ENCODE measurements around the gene CLIP4. TPM values are rescaled to one million over a fixed set of nuclear protein-coding genes. Genes with fewer than 3 reads are reported as not detected.
A peak's percentile ranks its signal among the peaks of the same experiment; 100 is the strongest.

CLIP4 gene
- total RNA-seq, 3 donors from 2014 or later (not counting 1 experiment from before 2014, with no cell fraction given), result 56.8 to 88.0 (median 72.6) TPM

DNA sequence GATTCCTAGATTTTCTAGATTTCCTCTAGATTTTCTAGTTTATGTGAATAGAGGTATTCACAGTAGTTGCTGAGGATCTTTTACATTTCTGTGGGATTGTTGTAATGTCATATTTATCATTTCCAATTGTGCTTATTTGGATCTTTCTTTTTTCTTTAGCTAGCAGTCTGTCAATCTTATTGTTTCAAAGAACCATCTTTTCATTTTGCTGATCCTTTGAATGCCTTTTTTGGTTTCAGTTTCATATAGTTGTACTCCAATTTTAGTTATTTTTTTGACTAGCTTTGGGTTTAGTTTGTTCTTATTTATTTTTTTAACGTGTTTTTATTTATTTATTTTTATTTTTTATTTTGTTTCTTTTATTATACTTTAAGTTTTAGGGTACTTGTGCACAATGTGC lies 24.5 kb downstream of the CLIP4 start:
- peaks cover 29% of the 10 kb centered on the region for H3K36me3 ChIP-seq (ENCODE audit: control insufficient read depth, insufficient read depth, low read length)

DNA sequence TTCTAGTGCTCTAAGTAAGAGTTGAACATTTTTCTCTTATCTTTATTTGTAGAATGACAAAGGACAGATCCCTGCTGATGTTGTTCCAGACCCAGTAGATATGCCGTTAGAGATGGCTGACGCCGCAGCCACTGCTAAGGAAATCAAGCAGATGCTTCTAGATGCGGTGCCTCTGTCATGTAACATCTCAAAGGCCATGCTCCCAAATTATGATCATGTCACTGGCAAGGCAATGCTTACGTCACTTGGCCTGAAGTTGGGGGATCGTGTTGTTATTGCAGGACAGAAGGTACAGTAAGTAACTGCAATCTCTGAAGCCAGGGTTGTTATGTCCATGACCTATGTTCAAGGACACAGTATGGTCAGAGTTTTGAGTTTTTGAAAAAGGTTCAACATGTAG lies 28.4 kb downstream of the CLIP4 start:
- H3K27ac ChIP-seq (ENCODE audit: low read length), result no peak overlapping the region
- Mint-ChIP-seq H3K27me3 (ENCODE audit: low read depth in 2 of 2) (no peaks in the 10 kb centered on the region), H3K9me3 (no peaks in the 10 kb centered on the region), H3K27ac (no peak overlapping the region), H3K36me3 (peaks cover 36% of the 10 kb centered on the region), H3K4me3 (no peak overlapping the region), H3K4me1 (peaks cover 27% of the 10 kb centered on the region in 2 donors)
- ATAC-seq (no peak), DNase-seq (no peak)
- H3K9me3 ChIP-seq (ENCODE audit: control insufficient read depth, insufficient read depth, low read length), result no peaks in the 10 kb centered on the region
- H3K4me1 ChIP-seq (ENCODE audit: control insufficient read depth, insufficient read depth, low read length), result no peaks in the 10 kb centered on the region
- no peaks in the 10 kb centered on the region for H3K27me3 ChIP-seq (ENCODE audit: control insufficient read depth, insufficient read depth, low read length)
- peaks cover 35% of the 10 kb centered on the region for H3K36me3 ChIP-seq (ENCODE audit: control insufficient read depth, insufficient read depth, low read length)
- intact Hi-C loops (cut with micrococcal nuclease), result no loop called here
- WGBS (ENCODE audit: insufficient coverage), result 99% methylated on average over 6 of the region's 6 CpGs
- no peak for TF ChIP-seq CTCF (IDR thresholded peaks at IDR 0.05)
- no peak overlapping the region for H3K4me3 ChIP-seq (ENCODE audit: low read length)

More for the DNA sequence above, 24.5 kb downstream of the CLIP4 start:
- H3K9me3 Mint-ChIP-seq, result no peaks in the 10 kb centered on the region
- Histone ChIP-seq H3K27me3 (ENCODE audit: control insufficient read depth, insufficient read depth, low read length) (no peaks in the 10 kb centered on the region), H3K9me3 (ENCODE audit: control insufficient read depth, insufficient read depth, low read length) (no peaks in the 10 kb centered on the region), H3K27ac (ENCODE audit: low read length) (no peak overlapping the region), H3K4me3 (ENCODE audit: low read length) (no peak overlapping the region), H3K4me1 (ENCODE audit: control insufficient read depth, insufficient read depth, low read length) (no peaks in the 10 kb centered on the region)
- peak overlapping the region in 1 of 2 donors; percentile 45 for H3K27ac Mint-ChIP-seq
- whole genome bisulfite sequencing (ENCODE audit: insufficient coverage), result no CpG with 5 or more reads among the region's 1 CpG
- TF ChIP-seq CTCF (IDR thresholded peaks at IDR 0.05), result no peak
- ATAC-seq, result no peak
- DNase-seq, result no peak
- no peak overlapping the region for H3K4me3 Mint-ChIP-seq
- H3K4me1 Mint-ChIP-seq, result peaks cover 35 to 41% of the 10 kb centered on the region in 2 donors
- intact Hi-C loops (cut with micrococcal nuclease), result no loop called here
- H3K27me3 Mint-ChIP-seq (ENCODE audit: low read depth in 2 of 2), result no peaks in the 10 kb centered on the region
- H3K36me3 Mint-ChIP-seq, result peaks cover 36% of the 10 kb centered on the region

DNA sequence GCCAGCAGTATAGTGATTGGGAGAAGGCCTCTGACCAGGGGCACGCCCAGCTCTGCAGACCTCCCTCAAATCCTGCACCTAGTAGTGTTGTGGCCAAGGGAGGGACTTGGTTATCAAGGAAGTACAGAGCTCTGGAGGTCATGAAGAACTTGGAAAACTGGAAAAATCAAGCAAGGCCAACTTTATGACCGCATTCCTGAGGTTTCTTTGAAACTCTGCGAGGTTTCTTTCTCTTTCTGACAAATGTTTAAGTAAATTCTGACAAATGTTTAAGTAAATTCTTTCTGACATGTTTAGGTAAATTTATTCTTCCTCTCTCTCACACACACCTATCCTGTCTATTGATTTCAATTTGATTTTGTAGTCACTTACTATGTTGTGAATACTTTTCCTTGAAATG lies 31.0 kb downstream of the CLIP4 start:
- no peaks in the 10 kb centered on the region for H3K9me3 ChIP-seq (ENCODE audit: control insufficient read depth, insufficient read depth, low read length)
- Mint-ChIP-seq H3K36me3 (peaks cover 20% of the 10 kb centered on the region), H3K27ac (no peak overlapping the region), H3K9me3 (no peaks in the 10 kb centered on the region), H3K4me3 (no peak overlapping the region), H3K27me3 (ENCODE audit: low read depth in 2 of 2) (no peaks in the 10 kb centered on the region), H3K4me1 (peaks cover 8% of the 10 kb centered on the region in 2 donors)
- WGBS (ENCODE audit: insufficient coverage), result 86% methylated on average over 3 of the region's 3 CpGs
- peaks cover 37% of the 10 kb centered on the region for H3K36me3 ChIP-seq (ENCODE audit: control insufficient read depth, insufficient read depth, low read length)
- intact Hi-C loops (cut with micrococcal nuclease), result no loop called here
- H3K4me3 ChIP-seq (ENCODE audit: low read length), result no peak overlapping the region
- no peaks in the 10 kb centered on the region for H3K4me1 ChIP-seq (ENCODE audit: control insufficient read depth, insufficient read depth, low read length)
- no peak overlapping the region for H3K27ac ChIP-seq (ENCODE audit: low read length)
- DNase-seq (no peak), ATAC-seq (no peak)
- no peaks in the 10 kb centered on the region for H3K27me3 ChIP-seq (ENCODE audit: control insufficient read depth, insufficient read depth, low read length)
- TF ChIP-seq CTCF (IDR thresholded peaks at IDR 0.05), result no peak

GRCh38 chr2:29147963-29148362 lies 32.7 kb downstream of the CLIP4 start:
- Mint-ChIP-seq H3K4me1 (no peaks in the 10 kb centered on the region), H3K9me3 (no peaks in the 10 kb centered on the region), H3K36me3 (peaks cover 23% of the 10 kb centered on the region), H3K27ac (no peak overlapping the region), H3K27me3 (ENCODE audit: low read depth in 2 of 2) (no peaks in the 10 kb centered on the region), H3K4me3 (no peak overlapping the region)
- H3K9me3 ChIP-seq (ENCODE audit: control insufficient read depth, insufficient read depth, low read length), result no peaks in the 10 kb centered on the region
- no peak for ATAC-seq
- no peak overlapping the region for H3K4me3 ChIP-seq (ENCODE audit: low read length)
- WGBS (ENCODE audit: insufficient coverage), result 100% methylated on average over 1 of the region's 3 CpGs
- no peaks in the 10 kb centered on the region for H3K4me1 ChIP-seq (ENCODE audit: control insufficient read depth, insufficient read depth, low read length)
- H3K27me3 ChIP-seq (ENCODE audit: control insufficient read depth, insufficient read depth, low read length), result no peaks in the 10 kb centered on the region
- H3K27ac ChIP-seq (ENCODE audit: low read length), result no peak overlapping the region
- DNase-seq, result no peak
- no peak for TF ChIP-seq CTCF (IDR thresholded peaks at IDR 0.05)
- H3K36me3 ChIP-seq (ENCODE audit: control insufficient read depth, insufficient read depth, low read length), result peaks cover 45% of the 10 kb centered on the region
- intact Hi-C loops (cut with micrococcal nuclease), result no loop called here
